Psoas muscle (tissue), 8 donors: ENCODE measurements around the gene SCN3A. TPM values are rescaled to one million over a fixed set of nuclear protein-coding genes. Genes with fewer than 3 reads are reported as not detected.

ENCODE experiments used
- ATAC-seq, 4 donors: fragments of 200-7000 bp; cut with Tn5 transposase; one replicate each; pipeline ENCODE4 v1.9.1; 2020; ENCODE audit warnings: moderate library complexity in 3 of 4, mild to moderate bottlenecking in 2 of 4
- DNase-seq, 2 donors: peaks; one replicate each; pipeline ENCODE4 v3.0.0-alpha.2; 2020
- H3K27ac ChIP-seq: fragments of 200-600 bp; one replicate; pipeline ENCODE4 v1.8.0; 2022
- H3K27me3 ChIP-seq, 3 donors: fragments of 200-600 bp in 1 of 3; one replicate each; pipeline versions ENCODE4 v1.6.1 to v1.8.0; 2013 to 2022; ENCODE audit warnings: low read length in 2 of 3, mild to moderate bottlenecking in 2 of 3, moderate library complexity in 1 of 3; ENCODE audit not compliant: insufficient read depth in 3 of 3
- H3K36me3 ChIP-seq, 2 donors: fragments of 200-600 bp in 1 of 2; one replicate each; pipeline versions ENCODE4 v1.6.1 to v1.8.0; 2013 to 2022; ENCODE audit warnings: low read depth in 1 of 2, mild to moderate bottlenecking in 1 of 2, moderate library complexity in 1 of 2; ENCODE audit not compliant: insufficient read depth in 1 of 2
- H3K4me1 ChIP-seq: fragments of 200-600 bp; one replicate; pipeline ENCODE4 v1.8.0; 2022
- H3K4me3 ChIP-seq: fragments of 200-600 bp; one replicate; pipeline ENCODE4 v1.8.0; 2022; ENCODE audit warnings: mild to moderate bottlenecking
- H3K9me3 ChIP-seq: fragments of 200-600 bp; one replicate; pipeline ENCODE4 v1.8.0; 2022
- WGBS, 3 donors: extraction: QIAGEN DNeasy Blood & Tissue Kit; methylation state at CpG; one replicate each; pipeline versions ENCODE4 v1.1.6 to v1.1.7; 2013; 5-methylcytosine and 5-hydroxymethylcytosine counted together
- intact Hi-C, 2 donors: fragments of 100-400 bp; cut with DNase I; formaldehyde crosslinking; loops; one replicate each; pipeline versions ENCODE4 v1.11.0 to v1.14.2; 2022
- polyA plus RNA-seq, 3 donors: library from polyadenylated mRNA; stranded (reverse); fragments of 200-250 nt; gene quantifications; one replicate each; pipeline ENCODE4 v1.2.3, GENCODE V29; 2013
- total RNA-seq, 4 donors: library from RNA; stranded (reverse); fragmentation: NEBNext Ultra II Directional in 2 of 4; extraction: Animal tissue kit (Norgen Biotek cat#: 25700) in 2 of 4; gene quantifications; one replicate each; pipeline versions ENCODE4 v1.2.1 to v1.2.4, GENCODE V29; 2021 to 2023
- TF ChIP-seq, protein P1 (sequence below): fragments of 200-600 bp; IDR thresholded peaks from one replicate; pipeline ENCODE4 v1.8.0; 2022; ENCODE audit warnings: antibody characterized with exemption
- donor health status: healthy with polysubstance abuse.
- donor health status: DM: no; HTN: no; CAD: no; lungs with moderate emphysema.
- donor health status: Bipolar disorder and iron deficiency.
- donor health status: healthy.
- donor health status: DM: yes; HTN: yes; CAD: no.
- donor health status: DM: no; HTN: no; CAD: no.
- donor health status: DM: no; HTN: no; CAD: no.
- donor health status: DM: yes; HTN: yes; CAD: no.

Gene SCN3A
- total and polyA plus RNA-seq, 7 donors, result 0.10 to 1.7 (median 0.58) TPM

DNA sequence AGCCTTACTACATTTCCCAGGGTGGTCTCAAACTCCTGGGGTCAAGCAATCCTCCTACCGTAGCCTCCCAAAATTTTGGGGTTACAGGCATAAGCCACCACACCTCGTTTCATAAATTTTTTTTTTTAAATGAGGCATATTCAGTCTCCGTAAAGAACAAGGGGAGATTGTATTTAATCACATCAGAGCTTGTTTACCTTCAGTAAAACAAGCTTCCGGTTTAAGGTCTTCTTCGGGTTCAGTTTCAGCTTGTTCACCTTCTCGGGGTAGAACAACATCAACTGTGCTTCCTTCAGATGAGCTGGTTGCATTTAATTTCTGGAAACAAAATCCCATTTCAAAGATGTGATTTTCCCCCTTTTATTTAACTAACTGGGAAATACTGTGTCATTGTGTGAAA is 88.6 kb downstream of the SCN3A start:
- intact Hi-C loops, result no loop called here
- Histone ChIP-seq H3K4me1 (no peaks in the 10 kb centered on the region), H3K27ac (no peak overlapping the region), H3K4me3 (no peak overlapping the region), H3K36me3 (no peaks in the 10 kb centered on the region), H3K9me3 (no peaks in the 10 kb centered on the region), H3K27me3 (no peaks in the 10 kb centered on the region)
- TF ChIP-seq, protein P1, sequence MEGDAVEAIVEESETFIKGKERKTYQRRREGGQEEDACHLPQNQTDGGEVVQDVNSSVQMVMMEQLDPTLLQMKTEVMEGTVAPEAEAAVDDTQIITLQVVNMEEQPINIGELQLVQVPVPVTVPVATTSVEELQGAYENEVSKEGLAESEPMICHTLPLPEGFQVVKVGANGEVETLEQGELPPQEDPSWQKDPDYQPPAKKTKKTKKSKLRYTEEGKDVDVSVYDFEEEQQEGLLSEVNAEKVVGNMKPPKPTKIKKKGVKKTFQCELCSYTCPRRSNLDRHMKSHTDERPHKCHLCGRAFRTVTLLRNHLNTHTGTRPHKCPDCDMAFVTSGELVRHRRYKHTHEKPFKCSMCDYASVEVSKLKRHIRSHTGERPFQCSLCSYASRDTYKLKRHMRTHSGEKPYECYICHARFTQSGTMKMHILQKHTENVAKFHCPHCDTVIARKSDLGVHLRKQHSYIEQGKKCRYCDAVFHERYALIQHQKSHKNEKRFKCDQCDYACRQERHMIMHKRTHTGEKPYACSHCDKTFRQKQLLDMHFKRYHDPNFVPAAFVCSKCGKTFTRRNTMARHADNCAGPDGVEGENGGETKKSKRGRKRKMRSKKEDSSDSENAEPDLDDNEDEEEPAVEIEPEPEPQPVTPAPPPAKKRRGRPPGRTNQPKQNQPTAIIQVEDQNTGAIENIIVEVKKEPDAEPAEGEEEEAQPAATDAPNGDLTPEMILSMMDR, result no peak
- WGBS, 3 donors, result 80 to 83% (median 81%) methylated on average over 6 of the region's 6 CpGs
- ATAC-seq (no peak), DNase-seq (no peak)

- no peaks in the 10 kb centered on the region for H3K36me3 ChIP-seq
- H3K27me3 ChIP-seq, result no peaks in the 10 kb centered on the region
- intact Hi-C loops, result no loop called here
- TF ChIP-seq, protein P1, result no peak
- no peaks in the 10 kb centered on the region for H3K9me3 ChIP-seq
- no peaks in the 10 kb centered on the region for H3K4me1 ChIP-seq
- WGBS, 3 donors, result 38 to 58% (median 39%) methylated on average over 4 of the region's 4 CpGs
- ATAC-seq (no peak), DNase-seq (no peak)
- no peak overlapping the region for H3K27ac ChIP-seq
- H3K4me3 ChIP-seq, result no peak overlapping the region
Measured at GRCh38 chr2:165114346-165114939, 89.4 kb downstream of the SCN3A start.

GRCh38 chr2:165113414-165113813 is 90.4 kb downstream of the SCN3A start:
- H3K4me1 ChIP-seq, result no peaks in the 10 kb centered on the region
- no peaks in the 10 kb centered on the region for H3K36me3 ChIP-seq
- H3K4me3 ChIP-seq, result no peak overlapping the region
- no peaks in the 10 kb centered on the region for H3K27me3 ChIP-seq
- TF ChIP-seq, protein P1, result no peak
- intact Hi-C loops, result no loop called here
- 17 to 21% (median 18%) methylated on average over 2 of the region's 2 CpGs for WGBS, 3 donors
- no peaks in the 10 kb centered on the region for H3K9me3 ChIP-seq
- DNase-seq, result no peak
- no peak overlapping the region for H3K27ac ChIP-seq
- no peak for ATAC-seq

DNA sequence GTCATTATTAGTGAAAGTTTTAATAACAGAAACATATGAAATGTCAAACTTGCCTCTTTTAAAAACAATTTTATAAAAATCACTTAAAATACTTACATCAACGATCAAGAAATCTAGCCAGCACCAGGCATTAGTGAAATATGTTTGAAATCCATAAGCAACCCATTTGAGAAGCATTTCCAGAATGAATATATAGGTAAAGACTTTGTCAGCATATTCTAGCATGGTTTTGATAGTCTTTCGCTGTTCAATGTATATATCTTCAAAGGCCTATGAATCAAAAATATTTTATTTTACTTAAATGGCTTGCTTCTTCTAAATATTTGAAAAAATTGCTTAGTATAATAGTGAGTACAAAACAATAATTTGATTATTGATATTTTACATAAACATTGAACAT is 91.1 kb downstream of the SCN3A start:
- Histone ChIP-seq H3K9me3 (no peaks in the 10 kb centered on the region), H3K4me1 (no peaks in the 10 kb centered on the region), H3K27me3 (no peaks in the 10 kb centered on the region), H3K4me3 (no peak overlapping the region), H3K36me3 (no peaks in the 10 kb centered on the region), H3K27ac (no peak overlapping the region)
- intact Hi-C loops, result no loop called here
- DNase-seq, result no peak
- no peak for ATAC-seq
- TF ChIP-seq, protein P1, result no peak
- 73 to 75% (median 73%) methylated on average over 2 of the region's 2 CpGs for WGBS, 3 donors

DNA sequence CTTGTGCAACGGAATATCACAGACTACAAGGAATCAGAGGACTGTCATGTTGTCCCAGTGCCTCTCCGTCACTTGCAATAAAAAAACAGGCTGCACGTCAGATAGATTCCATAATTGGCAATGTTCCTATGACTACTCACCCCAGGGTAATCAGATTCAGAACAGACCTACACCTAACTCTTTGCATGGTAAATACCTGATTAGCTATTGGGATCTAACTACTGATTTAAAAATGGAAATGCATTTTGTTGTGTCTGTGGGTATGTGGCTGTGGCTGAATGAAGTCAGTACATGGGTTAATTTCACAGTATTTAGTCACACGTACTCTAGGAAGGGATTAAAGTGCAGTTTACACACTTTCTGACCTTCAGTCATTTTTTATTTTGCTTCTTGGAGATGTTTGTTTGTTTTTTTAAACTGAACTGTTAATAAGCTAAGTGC is 91.7 kb downstream of the SCN3A start:
- ATAC-seq, result no peak
- intact Hi-C loops, result no loop called here
- H3K4me1 ChIP-seq, result no peaks in the 10 kb centered on the region
- H3K27me3 ChIP-seq, result no peaks in the 10 kb centered on the region
- no peak overlapping the region for H3K4me3 ChIP-seq
- WGBS, 3 donors, result 28 to 34% (median 29%) methylated on average over 4 of the region's 4 CpGs
- TF ChIP-seq, protein P1, result no peak
- H3K36me3 ChIP-seq, result no peaks in the 10 kb centered on the region
- H3K9me3 ChIP-seq, result no peaks in the 10 kb centered on the region
- no peak for DNase-seq
- no peak overlapping the region for H3K27ac ChIP-seq
